Gastroesophageal sphincter (tissue), 4 donors: Measurements from ENCODE around the gene DYRK1A. TPM values are rescaled to one million over a fixed set of nuclear protein-coding genes. Genes with fewer than 3 reads are reported as not detected.

ENCODE experiments used
- ATAC-seq: fragments of 150-250 bp; one replicate; pipeline ENCODE4 v1.9.1; 2016; ENCODE audit warnings: mild to moderate bottlenecking, moderate library complexity
- H3K27ac ChIP-seq, 4 donors: fragments of 200-600 bp; sonication (generic) in 3 of 4; 1 replicate in 3 of 4; 2 replicates in 1 of 4; pipeline ENCODE4 v1.5.1; 2016 to 2019
- H3K27me3 ChIP-seq: fragments of 200-600 bp; sonication (generic); one replicate; pipeline ENCODE4 v1.5.1; 2019
- H3K36me3 ChIP-seq, 2 donors: fragments of 200-600 bp; sonication (generic); one replicate each; pipeline ENCODE4 v1.5.1; 2019; ENCODE audit warnings: control low read depth in 1 of 2
- H3K4me1 ChIP-seq, 3 donors: fragments of 200-600 bp; sonication (generic); 1 replicate in 2 of 3; 2 replicates in 1 of 3; pipeline ENCODE4 v1.5.1; 2016 to 2019; ENCODE audit warnings: control low read depth in 2 of 3
- H3K4me3 ChIP-seq, 2 donors: fragments of 200-600 bp; sonication (generic); one replicate each; pipeline ENCODE4 v1.5.1; 2019; ENCODE audit warnings: mild to moderate bottlenecking in 1 of 2, moderate library complexity in 1 of 2
- H3K9me3 ChIP-seq, 3 donors: fragments of 200-600 bp; sonication (generic); one replicate each; pipeline ENCODE4 v1.5.1; 2017 to 2019; ENCODE audit warnings: control low read depth in 2 of 3
- CTCF ChIP-seq, 4 experiments: fragments of 200-600 bp in 2 of 4; fragments of 450-650 bp in 2 of 4; sonication (generic) in 1 of 4; IDR thresholded peaks; one replicate each; pipeline ENCODE4 v1.5.1; 2017 to 2019; ENCODE audit warnings: antibody characterized with exemption in 4 of 4, mild to moderate bottlenecking in 2 of 4, moderate library complexity in 2 of 4
- EP300 ChIP-seq: sonication (generic); formaldehyde crosslinking; IDR thresholded peaks from one replicate; pipeline ENCODE4 v1.6.1; 2017; ENCODE audit warnings: antibody characterized with exemption, mild to moderate bottlenecking
- POLR2A ChIP-seq, 2 donors: fragments of 450-650 bp; IDR thresholded peaks; one replicate each; pipeline ENCODE4 v1.6.1; 2017; ENCODE audit warnings: antibody characterized with exemption in 2 of 2, mild to moderate bottlenecking in 2 of 2, moderate library complexity in 1 of 2
- POLR2AphosphoS5 ChIP-seq: sonication (generic); formaldehyde crosslinking; IDR thresholded peaks from one replicate; pipeline ENCODE4 v1.6.1; 2017; ENCODE audit warnings: antibody characterized with exemption
- WGBS, 2 donors: methylation state at CpG; one replicate each; pipeline ENCODE4 v1.1.5; 2018; ENCODE audit warnings: low coverage in 1 of 2; 5-methylcytosine and 5-hydroxymethylcytosine counted together
- total RNA-seq, 4 donors: library from RNA; depleted of rRNA; stranded (reverse); fragments of >200 nt; gene quantifications; one replicate each; pipeline ENCODE4 v1.1.0, GENCODE V29; 2016

Gene DYRK1A
- total RNA-seq, 4 donors from 2014 or later: 85.1 to 102 (median 94.0) TPM

GRCh38 chr21:37458669-37459276 lies 92.2 kb downstream of the DYRK1A start:
- no peaks in the 10 kb centered on the region for H3K27me3 ChIP-seq
- WGBS, 2 donors: 37 to 50% methylated on average over 3 to 5 of the region's 7 CpGs
- H3K9me3 ChIP-seq: no peaks in the 10 kb centered on the region
- peaks cover 23 to 99% (median 49%) of the 10 kb centered on the region in 3 donors for H3K4me1 ChIP-seq
- H3K36me3 ChIP-seq: no peaks in the 10 kb centered on the region
- no peak overlapping the region for H3K27ac ChIP-seq
- TF ChIP-seq CTCF (IDR thresholded peaks at IDR 0.05) (no peak), POLR2A (IDR thresholded peaks at IDR 0.05) (no peak), POLR2AphosphoS5 (no peak), EP300 (no peak)
- no peak for ATAC-seq
- H3K4me3 ChIP-seq: no peak overlapping the region

- H3K4me1 ChIP-seq: peaks cover 23 to 100% (median 49%) of the 10 kb centered on the region in 3 donors
- H3K27me3 ChIP-seq: no peaks in the 10 kb centered on the region
- ATAC-seq: no peak
- H3K27ac ChIP-seq: no peak overlapping the region
- H3K9me3 ChIP-seq: no peaks in the 10 kb centered on the region
- no peaks in the 10 kb centered on the region for H3K36me3 ChIP-seq
- H3K4me3 ChIP-seq: no peak overlapping the region
- TF ChIP-seq POLR2A (IDR thresholded peaks at IDR 0.05) (no peak), EP300 (no peak), CTCF (IDR thresholded peaks at IDR 0.05) (no peak), POLR2AphosphoS5 (no peak)
- whole genome bisulfite sequencing, 2 donors: 10 to 48% methylated on average over 4 of the region's 4 CpGs
These were observed 93.0 kb downstream of the DYRK1A start for GRCh38 chr21:37459575-37459974.

- Histone ChIP-seq H3K4me1 (peaks cover 18 to 100% (median 49%) of the 10 kb centered on the region in 3 donors), H3K36me3 (no peaks in the 10 kb centered on the region), H3K27me3 (no peaks in the 10 kb centered on the region), H3K9me3 (no peaks in the 10 kb centered on the region), H3K27ac (no peak overlapping the region), H3K4me3 (no peak overlapping the region)
- ATAC-seq: no peak
- no peak for TF ChIP-seq POLR2A (IDR thresholded peaks at IDR 0.05)
- 77 to 80% methylated on average over 7 of the region's 7 CpGs for WGBS, 2 donors
These were observed 93.6 kb downstream of the DYRK1A start for GRCh38 chr21:37460196-37460595.

GRCh38 chr21:37461479-37461878 lies 94.9 kb downstream of the DYRK1A start:
- no peak for TF ChIP-seq POLR2A (IDR thresholded peaks at IDR 0.05)
- no peak for TF ChIP-seq EP300
- no peak for TF ChIP-seq POLR2AphosphoS5
- TF ChIP-seq CTCF (IDR thresholded peaks at IDR 0.05): no peak
- no peak overlapping the region for H3K27ac ChIP-seq
- H3K9me3 ChIP-seq: no peaks in the 10 kb centered on the region
- no peak overlapping the region for H3K4me3 ChIP-seq
- WGBS, 2 donors: 24 to 28% methylated on average over 4 of the region's 4 CpGs
- H3K36me3 ChIP-seq: no peaks in the 10 kb centered on the region
- ATAC-seq: no peak
- H3K27me3 ChIP-seq: no peaks in the 10 kb centered on the region
- peaks cover 18 to 100% (median 38%) of the 10 kb centered on the region in 3 donors for H3K4me1 ChIP-seq

GRCh38 chr21:37462087-37462861 lies 95.7 kb downstream of the DYRK1A start:
- Histone ChIP-seq H3K27me3 (no peaks in the 10 kb centered on the region), H3K9me3 (no peaks in the 10 kb centered on the region), H3K27ac (no peak overlapping the region), H3K4me3 (no peak overlapping the region), H3K36me3 (no peaks in the 10 kb centered on the region), H3K4me1 (peaks cover 18 to 97% (median 35%) of the 10 kb centered on the region in 3 donors)
- TF ChIP-seq POLR2AphosphoS5: no peak
- TF ChIP-seq CTCF (IDR thresholded peaks at IDR 0.05): no peak
- no peak for TF ChIP-seq EP300
- TF ChIP-seq POLR2A (IDR thresholded peaks at IDR 0.05): no peak
- 55 to 56% methylated on average over 4 to 5 of the region's 5 CpGs for WGBS, 2 donors
- no peak for ATAC-seq
